Measurements from ENCODE around the gene NEU1.
"Not testable (repeated sequence)": the region's sequence is repeated elsewhere in the genome, so short reads cannot be mapped to it uniquely, and the experiment has no call there.

Gene NEU1

GRCh38 chr6:31815025-31815838 is 47.4 kb downstream of the NEU1 start, which contains the start of the genes HSPA1A and HSPA1L:
Gene HSPA1A (plus strand): TSS chr6:31815543. CDS start chr6:31815757, 214 bp downstream.
Gene HSPA1L (minus strand): TSS chr6:31815283. CDS start chr6:31811972, 3,311 bp downstream.
- FAIRE-seq: no peak

GRCh38 chr6:31814677-31815024 is 48.0 kb downstream of the NEU1 start:
- FAIRE-seq: no peak

- FAIRE-seq: no peak
Observed at GRCh38 chr6:31813465-31813849, 49.2 kb downstream of the NEU1 start.

- no peak for FAIRE-seq
Observed at GRCh38 chr6:31811645-31812044, 51.0 kb downstream of the NEU1 start.

- FAIRE-seq: not testable (repeated sequence)
Observed at GRCh38 chr6:31808599-31808998, 54.0 kb downstream of the NEU1 start.
